GM19025 (cell line): ENCODE measurements around the gene GTF2A1L.

Experiments used
- ATAC-seq: cut with Tn5 transposase; IDR thresholded peaks from one replicate; pipeline ENCODE4 v1.9.1; 2021; ENCODE audit warnings: mild to moderate bottlenecking, low read depth, moderate library complexity; ENCODE audit not compliant: unreplicated experiment

The GTF2A1L gene

DNA sequence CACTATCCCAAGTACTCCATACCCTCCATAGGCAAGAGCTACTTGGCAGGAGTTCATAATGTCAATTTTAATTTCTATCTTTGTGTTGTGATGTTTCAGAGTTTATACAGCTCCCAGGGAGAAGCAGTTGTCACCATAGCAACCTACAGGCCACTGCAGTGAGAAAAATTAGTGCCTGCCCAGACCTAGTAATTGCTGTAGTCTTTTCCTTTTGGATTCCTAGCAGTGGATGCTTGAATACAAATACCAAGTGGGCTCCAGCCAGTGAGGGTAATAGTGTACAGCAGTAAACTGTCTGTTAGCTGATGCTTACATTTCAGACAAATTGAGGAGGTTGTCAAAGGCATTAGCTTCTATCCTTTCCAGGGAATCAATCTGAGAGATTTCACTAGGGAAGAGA is 111.2 kb downstream of the GTF2A1L start:
- ATAC-seq, result no peak
